T-helper 17 cell (primary cell): ENCODE data around the gene PLEKHG4. TPM values are rescaled to one million over a fixed set of nuclear protein-coding genes. Genes with fewer than 3 reads are reported as not detected.

Source experiments
- ATAC-seq: fragments of 150-1000 bp; cut with Tn5 transposase; 2 replicates; pipeline ENCODE4 v1.10.0; 2021; ENCODE audit warnings: mild to moderate bottlenecking, moderate library complexity
- DNase-seq, 3 donors: peaks; one replicate each; pipeline versions ENCODE4 v3.0.0 to v3.0.0-alpha.2; 2020 to 2021
- H3K9me3 ChIP-seq: one replicate; pipeline ENCODE4 v1.7.0; 2013; ENCODE audit warnings: low read length, mild to moderate bottlenecking; ENCODE audit not compliant: control insufficient read depth, poor library complexity, severe bottlenecking
- H3K27ac Mint-ChIP-seq: one replicate; pipeline ENCODE4 v1.8.0; 2022; ENCODE audit warnings: mild to moderate bottlenecking, moderate library complexity, mixed read lengths
- H3K27me3 Mint-ChIP-seq: one replicate; pipeline ENCODE4 v1.8.0; 2022; ENCODE audit warnings: mixed read lengths
- H3K36me3 Mint-ChIP-seq: one replicate; pipeline ENCODE4 v1.8.0; 2022; ENCODE audit warnings: low read depth, mixed read lengths
- H3K4me1 Mint-ChIP-seq: one replicate; pipeline ENCODE4 v1.8.0; 2022; ENCODE audit warnings: mild to moderate bottlenecking, mixed read lengths
- H3K4me3 Mint-ChIP-seq: one replicate; pipeline ENCODE4 v1.8.0; 2022; ENCODE audit warnings: mild to moderate bottlenecking, moderate library complexity, mixed read lengths
- total RNA-seq, 4 donors: library from RNA in 2 of 4; stranded (reverse) in 2 of 4; gene quantifications; one replicate each; pipeline ENCODE4 v1.2.3 and lab custom pipeline; 2022 to 2026

PLEKHG4 gene
- total RNA-seq, 2 donors from 2014 or later: 17.8 to 18.4 TPM

- H3K36me3 Mint-ChIP-seq: peaks cover 4% of the 10 kb centered on the region
- H3K27ac Mint-ChIP-seq: peak overlapping the region; percentile 96
- H3K27me3 Mint-ChIP-seq: no peaks in the 10 kb centered on the region
- H3K4me3 Mint-ChIP-seq: no peak overlapping the region
- ATAC-seq (no peak), DNase-seq (no peak)
- H3K9me3 ChIP-seq: no peaks in the 10 kb centered on the region
- peaks cover 24% of the 10 kb centered on the region for H3K4me1 Mint-ChIP-seq
These were observed 40.4 kb upstream of the PLEKHG4 start for GRCh38 chr16:67238806-67239470.

GRCh38 chr16:67240506-67240905 is 38.8 kb upstream of the PLEKHG4 start:
- H3K4me3 Mint-ChIP-seq: no peak overlapping the region
- H3K27me3 Mint-ChIP-seq: no peaks in the 10 kb centered on the region
- H3K9me3 ChIP-seq: no peaks in the 10 kb centered on the region
- DNase-seq (no peak), ATAC-seq (no peak)
- H3K27ac Mint-ChIP-seq: peak overlapping the region; percentile 65
- H3K36me3 Mint-ChIP-seq: peaks cover 4% of the 10 kb centered on the region
- H3K4me1 Mint-ChIP-seq: peaks cover 38% of the 10 kb centered on the region

GRCh38 chr16:67241008-67241900 is 38.1 kb upstream of the PLEKHG4 start:
- peaks cover 34% of the 10 kb centered on the region for H3K4me1 Mint-ChIP-seq

GRCh38 chr16:67242138-67242730 is 37.1 kb upstream of the PLEKHG4 start:
- H3K27me3 Mint-ChIP-seq: no peaks in the 10 kb centered on the region
- ATAC-seq (no peak), DNase-seq (no peak)
- no peak overlapping the region for H3K4me3 Mint-ChIP-seq
- H3K4me1 Mint-ChIP-seq: peaks cover 30% of the 10 kb centered on the region
- no peaks in the 10 kb centered on the region for H3K36me3 Mint-ChIP-seq
- H3K27ac Mint-ChIP-seq: peak overlapping the region; percentile 95
- H3K9me3 ChIP-seq: no peaks in the 10 kb centered on the region

More at GRCh38 chr16:67241008-67241900, 38.1 kb upstream of the PLEKHG4 start:
- Mint-ChIP-seq H3K36me3 (peaks cover under 1% of the 10 kb centered on the region), H3K27me3 (no peaks in the 10 kb centered on the region), H3K27ac (peak overlapping the region; percentile 95), H3K4me3 (no peak overlapping the region)
- H3K9me3 ChIP-seq: no peaks in the 10 kb centered on the region
- ATAC-seq (no peak), DNase-seq (no peak)

GRCh38 chr16:67243481-67243880 is 35.9 kb upstream of the PLEKHG4 start:
- H3K27ac Mint-ChIP-seq: peak overlapping the region; percentile 95
- no peak for ATAC-seq
- no peaks in the 10 kb centered on the region for H3K27me3 Mint-ChIP-seq
- no peak overlapping the region for H3K4me3 Mint-ChIP-seq
- no peaks in the 10 kb centered on the region for H3K36me3 Mint-ChIP-seq
- peaks cover 35% of the 10 kb centered on the region for H3K4me1 Mint-ChIP-seq
- DNase-seq: no peak
- H3K9me3 ChIP-seq: no peaks in the 10 kb centered on the region

- H3K4me1 Mint-ChIP-seq: peaks cover 39% of the 10 kb centered on the region
These were observed 34.7 kb upstream of the PLEKHG4 start for GRCh38 chr16:67244387-67245185.

GRCh38 chr16:67245186-67245585 is 34.1 kb upstream of the PLEKHG4 start:
- DNase-seq (no peak), ATAC-seq (no peak)
- no peaks in the 10 kb centered on the region for H3K9me3 ChIP-seq
- H3K27ac Mint-ChIP-seq: peak overlapping the region; percentile 95
- H3K4me1 Mint-ChIP-seq: peaks cover 43% of the 10 kb centered on the region
- H3K4me3 Mint-ChIP-seq: peak overlapping the region; percentile 86
- H3K36me3 Mint-ChIP-seq: no peaks in the 10 kb centered on the region
- H3K27me3 Mint-ChIP-seq: peaks cover 7% of the 10 kb centered on the region

More at GRCh38 chr16:67244387-67245185, 34.7 kb upstream of the PLEKHG4 start:
- H3K4me3 Mint-ChIP-seq: peak overlapping the region; percentile 86
- H3K27me3 Mint-ChIP-seq: peaks cover under 1% of the 10 kb centered on the region
- DNase-seq: peak; percentile 60 to 78 (median 61)
- peak; percentile 78 for ATAC-seq
- H3K27ac Mint-ChIP-seq: peak overlapping the region; percentile 95
- no peaks in the 10 kb centered on the region for H3K9me3 ChIP-seq
- no peaks in the 10 kb centered on the region for H3K36me3 Mint-ChIP-seq

- Mint-ChIP-seq H3K4me1 (peaks cover 45% of the 10 kb centered on the region), H3K27me3 (peaks cover 12% of the 10 kb centered on the region)
- DNase-seq: no peak
These were observed 33.7 kb upstream of the PLEKHG4 start for GRCh38 chr16:67245674-67246080.

GRCh38 chr16:67246081-67246755 is 33.1 kb upstream of the PLEKHG4 start:
- no peaks in the 10 kb centered on the region for H3K9me3 ChIP-seq
- DNase-seq (peak in 2 of 3 donors; percentile 40 to 47), ATAC-seq (no peak)
- H3K4me1 Mint-ChIP-seq: peaks cover 44% of the 10 kb centered on the region
- H3K36me3 Mint-ChIP-seq: peaks cover 2% of the 10 kb centered on the region
- H3K27ac Mint-ChIP-seq: peak overlapping the region; percentile 95
- H3K4me3 Mint-ChIP-seq: peak overlapping the region; percentile 93
- peaks cover 12% of the 10 kb centered on the region for H3K27me3 Mint-ChIP-seq

More at GRCh38 chr16:67245674-67246080, 33.7 kb upstream of the PLEKHG4 start:
- Mint-ChIP-seq H3K4me3 (peak overlapping the region; percentile 93), H3K27ac (peak overlapping the region; percentile 95), H3K36me3 (peaks cover 2% of the 10 kb centered on the region)
- ATAC-seq: no peak
- no peaks in the 10 kb centered on the region for H3K9me3 ChIP-seq

GRCh38 chr16:67246756-67247191 is 32.6 kb upstream of the PLEKHG4 start:
- Mint-ChIP-seq H3K27me3 (peaks cover 12% of the 10 kb centered on the region), H3K4me1 (peaks cover 40% of the 10 kb centered on the region), H3K27ac (peak overlapping the region; percentile 95), H3K4me3 (peak overlapping the region; percentile 93), H3K36me3 (peaks cover 2% of the 10 kb centered on the region)
- ATAC-seq (no peak), DNase-seq (peak in 1 of 3 donors; percentile 27)
- H3K9me3 ChIP-seq: no peaks in the 10 kb centered on the region

GRCh38 chr16:67247192-67248072 is 31.9 kb upstream of the PLEKHG4 start, which contains the start of gene FHOD1:
Gene FHOD1, minus strand, starts transcription at chr16:67247481. Its CDS starts 71 bp downstream, at chr16:67247410.
- peaks cover 39% of the 10 kb centered on the region for H3K4me1 Mint-ChIP-seq
- H3K27me3 Mint-ChIP-seq: peaks cover 12% of the 10 kb centered on the region
- H3K36me3 Mint-ChIP-seq: peaks cover 2% of the 10 kb centered on the region
- H3K27ac Mint-ChIP-seq: peak within 1 kb of the TSS; percentile 95
- DNase-seq (peak; percentile 91 to 95 (median 94)), ATAC-seq (peak; percentile 76)
- no peaks in the 10 kb centered on the region for H3K9me3 ChIP-seq
- peak within 1 kb of the TSS; percentile 93 for H3K4me3 Mint-ChIP-seq
